ENCODE measurements around the gene TMEM33. TPM values are rescaled to one million over a fixed set of nuclear protein-coding genes. Genes with fewer than 3 reads are reported as not detected.

TMEM33 gene
- total RNA-seq, 4 donors from 2014 or later, result 40.2 to 76.4 (median 43.1) TPM

DNA sequence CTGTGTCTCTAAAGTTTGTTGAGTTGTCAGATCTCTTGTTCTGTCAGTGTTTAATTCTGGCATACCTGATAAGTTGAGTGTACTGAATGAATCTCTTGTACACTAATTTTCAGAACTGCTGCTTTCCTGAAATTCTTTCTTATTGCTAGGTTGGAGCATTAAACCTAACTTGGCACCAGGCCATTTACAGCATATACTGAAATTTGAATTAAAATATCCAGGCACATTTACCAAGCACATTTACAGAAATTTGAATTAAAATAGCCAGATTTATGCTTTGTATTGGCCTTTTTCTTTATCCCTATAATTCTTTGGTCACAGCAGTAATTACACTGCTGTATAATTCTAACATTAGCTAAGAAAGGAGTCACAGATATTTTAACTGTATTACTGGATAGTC lies 8.9 kb downstream of the TMEM33 start:
- Histone ChIP-seq H3K27me3 (no peaks in the 10 kb centered on the region), H3K36me3 (peaks cover 0 to 61% (median 5%) of the 10 kb centered on the region in 3 donors), H3K27ac (no peak overlapping the region), H3K4me1 (peaks cover 0 to 5% (median 0%) of the 10 kb centered on the region in 4 donors), H3K9me3 (no peaks in the 10 kb centered on the region), H3K4me3 (no peak overlapping the region)
- no peak for DNase-seq (ENCODE audit: low spot score in 2 of 2)
- TF ChIP-seq, protein P1, sequence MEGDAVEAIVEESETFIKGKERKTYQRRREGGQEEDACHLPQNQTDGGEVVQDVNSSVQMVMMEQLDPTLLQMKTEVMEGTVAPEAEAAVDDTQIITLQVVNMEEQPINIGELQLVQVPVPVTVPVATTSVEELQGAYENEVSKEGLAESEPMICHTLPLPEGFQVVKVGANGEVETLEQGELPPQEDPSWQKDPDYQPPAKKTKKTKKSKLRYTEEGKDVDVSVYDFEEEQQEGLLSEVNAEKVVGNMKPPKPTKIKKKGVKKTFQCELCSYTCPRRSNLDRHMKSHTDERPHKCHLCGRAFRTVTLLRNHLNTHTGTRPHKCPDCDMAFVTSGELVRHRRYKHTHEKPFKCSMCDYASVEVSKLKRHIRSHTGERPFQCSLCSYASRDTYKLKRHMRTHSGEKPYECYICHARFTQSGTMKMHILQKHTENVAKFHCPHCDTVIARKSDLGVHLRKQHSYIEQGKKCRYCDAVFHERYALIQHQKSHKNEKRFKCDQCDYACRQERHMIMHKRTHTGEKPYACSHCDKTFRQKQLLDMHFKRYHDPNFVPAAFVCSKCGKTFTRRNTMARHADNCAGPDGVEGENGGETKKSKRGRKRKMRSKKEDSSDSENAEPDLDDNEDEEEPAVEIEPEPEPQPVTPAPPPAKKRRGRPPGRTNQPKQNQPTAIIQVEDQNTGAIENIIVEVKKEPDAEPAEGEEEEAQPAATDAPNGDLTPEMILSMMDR (IDR thresholded peaks at IDR 0.05), result no peak
- TF ChIP-seq EP300 (IDR thresholded peaks at IDR 0.05) (no peak), POLR2A (IDR thresholded peaks at IDR 0.05) (no peak)

- 61 to 67% methylated on average over 3 of the region's 3 CpGs for WGBS, 2 donors
- Histone ChIP-seq H3K27ac (no peak overlapping the region), H3K9me3 (no peaks in the 10 kb centered on the region), H3K27me3 (no peaks in the 10 kb centered on the region), H3K4me1 (no peaks in the 10 kb centered on the region), H3K36me3 (peaks cover 0 to 66% (median 5%) of the 10 kb centered on the region in 3 donors), H3K4me3 (no peak overlapping the region)
- no peak for DNase-seq (ENCODE audit: low spot score in 2 of 2)
- TF ChIP-seq, protein P1 (IDR thresholded peaks at IDR 0.05), result no peak
- TF ChIP-seq EP300 (IDR thresholded peaks at IDR 0.05) (no peak), POLR2A (IDR thresholded peaks at IDR 0.05) (no peak)
Observed at GRCh38 chr4:41949531-41949930, 14.3 kb downstream of the TMEM33 start.

- H3K27ac ChIP-seq, result no peak overlapping the region
- H3K27me3 ChIP-seq, result no peaks in the 10 kb centered on the region
- TF ChIP-seq, protein P1 (IDR thresholded peaks at IDR 0.05), result peak in 2 of 5 experiments; percentile 7 to 21
- no peak for TF ChIP-seq EP300 (IDR thresholded peaks at IDR 0.05)
- H3K36me3 ChIP-seq, result peaks cover 0 to 29% (median 0%) of the 10 kb centered on the region in 3 donors
- no peak for DNase-seq (ENCODE audit: low spot score in 2 of 2)
- H3K4me1 ChIP-seq, result no peaks in the 10 kb centered on the region
- no peaks in the 10 kb centered on the region for H3K9me3 ChIP-seq
- no peak overlapping the region for H3K4me3 ChIP-seq
- 29 to 33% methylated on average over 1 of the region's 1 CpG for WGBS, 2 donors
Observed at GRCh38 chr4:41957634-41958033, 22.4 kb downstream of the TMEM33 start.

GRCh38 chr4:41963105-41963504 lies 27.9 kb downstream of the TMEM33 start:
- TF ChIP-seq, protein P1 (IDR thresholded peaks at IDR 0.05), result peak in 1 of 5 experiments; percentile 27
- no peak for TF ChIP-seq EP300 (IDR thresholded peaks at IDR 0.05)
- TF ChIP-seq POLR2A (IDR thresholded peaks at IDR 0.05), result no peak

DNA sequence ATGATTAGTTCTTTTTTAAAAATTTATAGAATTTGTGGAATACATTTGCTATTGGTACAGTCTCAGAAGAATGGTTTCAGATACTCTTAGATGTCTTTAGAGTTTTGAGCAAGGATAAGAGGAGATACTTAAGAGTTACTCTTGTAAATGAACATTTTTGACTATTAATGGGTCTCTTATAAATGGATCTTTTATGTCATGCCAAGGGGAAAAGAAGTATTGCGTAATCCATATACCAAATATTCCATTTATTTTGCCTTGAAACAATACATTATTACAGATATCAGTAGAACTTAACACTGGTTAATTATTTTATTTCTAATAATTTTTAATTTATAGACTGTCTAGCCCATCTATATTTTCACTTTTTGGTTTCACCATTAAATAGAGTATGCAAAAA lies 29.2 kb downstream of the TMEM33 start:
- no peak for DNase-seq (ENCODE audit: low spot score in 2 of 2)
- 57 to 64% methylated on average over 1 of the region's 1 CpG for WGBS, 2 donors
- Histone ChIP-seq H3K27ac (no peak overlapping the region), H3K9me3 (peaks cover 0 to 15% (median 0%) of the 10 kb centered on the region in 4 donors), H3K4me1 (no peaks in the 10 kb centered on the region), H3K4me3 (no peak overlapping the region), H3K27me3 (no peaks in the 10 kb centered on the region), H3K36me3 (no peaks in the 10 kb centered on the region)
- TF ChIP-seq, protein P1 (IDR thresholded peaks at IDR 0.05), result no peak
- TF ChIP-seq EP300 (IDR thresholded peaks at IDR 0.05), result no peak
- no peak for TF ChIP-seq POLR2A (IDR thresholded peaks at IDR 0.05)

More at GRCh38 chr4:41963105-41963504, 27.9 kb downstream of the TMEM33 start:
- Histone ChIP-seq H3K4me1 (no peaks in the 10 kb centered on the region), H3K9me3 (peaks cover 0 to 3% (median 0%) of the 10 kb centered on the region in 4 donors), H3K4me3 (no peak overlapping the region), H3K27ac (no peak overlapping the region), H3K27me3 (no peaks in the 10 kb centered on the region), H3K36me3 (no peaks in the 10 kb centered on the region)
- no peak for DNase-seq (ENCODE audit: low spot score in 2 of 2)
- WGBS, 2 donors, result 87 to 93% methylated on average over 4 of the region's 4 CpGs

All from tibial nerve (tissue), 4 donors.